Gastroesophageal sphincter (tissue), 3 donors: ENCODE measurements around the gene FNIP2.

Experiments
- EP300 ChIP-seq: sonication (generic); formaldehyde crosslinking; IDR thresholded peaks from one replicate; pipeline ENCODE4 v1.6.1; 2017; ENCODE audit warnings: antibody characterized with exemption, mild to moderate bottlenecking
- POLR2A ChIP-seq, 2 donors: fragments of 450-650 bp; IDR thresholded peaks; one replicate each; pipeline ENCODE4 v1.6.1; 2017; ENCODE audit warnings: antibody characterized with exemption in 2 of 2, mild to moderate bottlenecking in 2 of 2, moderate library complexity in 1 of 2
- POLR2AphosphoS5 ChIP-seq: sonication (generic); formaldehyde crosslinking; IDR thresholded peaks from one replicate; pipeline ENCODE4 v1.6.1; 2017; ENCODE audit warnings: antibody characterized with exemption
- TF ChIP-seq, protein P1 (sequence below), 4 experiments: fragments of 200-600 bp in 2 of 4; fragments of 450-650 bp in 2 of 4; sonication (generic) in 1 of 4; IDR thresholded peaks; one replicate each; pipeline ENCODE4 v1.5.1; 2017 to 2019; ENCODE audit warnings: antibody characterized with exemption in 4 of 4, mild to moderate bottlenecking in 2 of 4, moderate library complexity in 2 of 4

- TF ChIP-seq POLR2AphosphoS5 (no peak), POLR2A (IDR thresholded peaks at IDR 0.05) (no peak), EP300 (no peak)
- TF ChIP-seq, protein P1, sequence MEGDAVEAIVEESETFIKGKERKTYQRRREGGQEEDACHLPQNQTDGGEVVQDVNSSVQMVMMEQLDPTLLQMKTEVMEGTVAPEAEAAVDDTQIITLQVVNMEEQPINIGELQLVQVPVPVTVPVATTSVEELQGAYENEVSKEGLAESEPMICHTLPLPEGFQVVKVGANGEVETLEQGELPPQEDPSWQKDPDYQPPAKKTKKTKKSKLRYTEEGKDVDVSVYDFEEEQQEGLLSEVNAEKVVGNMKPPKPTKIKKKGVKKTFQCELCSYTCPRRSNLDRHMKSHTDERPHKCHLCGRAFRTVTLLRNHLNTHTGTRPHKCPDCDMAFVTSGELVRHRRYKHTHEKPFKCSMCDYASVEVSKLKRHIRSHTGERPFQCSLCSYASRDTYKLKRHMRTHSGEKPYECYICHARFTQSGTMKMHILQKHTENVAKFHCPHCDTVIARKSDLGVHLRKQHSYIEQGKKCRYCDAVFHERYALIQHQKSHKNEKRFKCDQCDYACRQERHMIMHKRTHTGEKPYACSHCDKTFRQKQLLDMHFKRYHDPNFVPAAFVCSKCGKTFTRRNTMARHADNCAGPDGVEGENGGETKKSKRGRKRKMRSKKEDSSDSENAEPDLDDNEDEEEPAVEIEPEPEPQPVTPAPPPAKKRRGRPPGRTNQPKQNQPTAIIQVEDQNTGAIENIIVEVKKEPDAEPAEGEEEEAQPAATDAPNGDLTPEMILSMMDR (IDR thresholded peaks at IDR 0.05): no peak
These were observed 143.6 kb downstream of the FNIP2 start for GRCh38 chr4:158912390-158912789.
